H1 (cell line): ENCODE results near the gene HADHB. TPM values are rescaled to one million over a fixed set of nuclear protein-coding genes. Genes with fewer than 3 reads are reported as not detected.

Source experiments
- CTCF ChIA-PET: fragments of 300-600 bp; sonication (Branson Sonifier 250); formaldehyde crosslinking; loops from one replicate; lab custom pipeline; 2021; ENCODE audit not compliant: partially characterized antibody; lab: Charles Lee
- POLR2A ChIA-PET: fragments of 300-600 bp; sonication (Branson Sonifier 250); formaldehyde crosslinking; loops from one replicate; lab custom pipeline; 2021; ENCODE audit warnings: inconsistent platforms; ENCODE audit not compliant: partially characterized antibody; lab: Charles Lee
- DNase-seq, 2 experiments: peaks; one replicate each; pipeline versions ENCODE4 v3.0.0 to v3.0.0-alpha.2; 2010 to 2022; ENCODE audit warnings: low spot score in 2 of 2, low read depth in 1 of 2, mixed read lengths in 1 of 2
- FAIRE-seq: peaks from 2 replicates; lab custom pipeline; 2011; peaks lifted over from hg19 to GRCh38; lab: Jason Lieb, UNC
- H2AFZ ChIP-seq: 2 replicates; pipeline ENCODE4 v1.8.1; 2012; ENCODE audit warnings: low read length, inconsistent platforms
- H2AK5ac ChIP-seq: 2 replicates; pipeline ENCODE4 v1.6.1; 2013; ENCODE audit warnings: low read depth, low read length
- H2BK120ac ChIP-seq: replicated peaks from 2 replicates; pipeline ENCODE3; 2013; ENCODE audit warnings: low read depth, low read length, inconsistent platforms
- H2BK12ac ChIP-seq: 2 replicates; pipeline ENCODE4 v1.6.1; 2013; ENCODE audit warnings: low read depth, low read length
- H2BK15ac ChIP-seq: 2 replicates; pipeline ENCODE4 v1.6.1; 2013; ENCODE audit warnings: low read length
- H2BK20ac ChIP-seq: 2 replicates; pipeline ENCODE4 v1.6.1; 2013; ENCODE audit warnings: low read length
- H2BK5ac ChIP-seq: 2 replicates; pipeline ENCODE4 v1.6.1; 2013; ENCODE audit warnings: low read depth, low read length
- H3K14ac ChIP-seq: 2 replicates; pipeline ENCODE4 v1.6.1; 2013; ENCODE audit warnings: inconsistent platforms; ENCODE audit not compliant: insufficient read length
- H3K18ac ChIP-seq: 2 replicates; pipeline ENCODE4 v1.6.1; 2013; ENCODE audit warnings: low read length; ENCODE audit errors: extremely low read depth
- H3K23ac ChIP-seq: 2 replicates; pipeline ENCODE4 v1.6.1; 2013; ENCODE audit warnings: inconsistent platforms; ENCODE audit not compliant: insufficient read length
- H3K23me2 ChIP-seq: 2 replicates; pipeline ENCODE4 v1.6.1; 2013; ENCODE audit warnings: low read depth, low read length
- H3K27ac ChIP-seq: 2 replicates; pipeline ENCODE4 v1.6.1; 2011; ENCODE audit warnings: low read depth, low read length, inconsistent platforms
- H3K27me3 ChIP-seq, 4 experiments: replicated peaks in 1 of 4; 1 replicate in 1 of 4; 2 replicates in 3 of 4; pipeline versions ENCODE4 v1.6.1 to v1.8.1; 2011 to 2013; ENCODE audit warnings: low read length in 3 of 4, mild to moderate bottlenecking in 3 of 4, inconsistent platforms in 2 of 4, mixed read lengths in 2 of 4, moderate library complexity in 1 of 4; ENCODE audit not compliant: control insufficient read depth in 3 of 4, insufficient read depth in 3 of 4; ENCODE audit errors: extremely low read depth in 1 of 4
- H3K36me3 ChIP-seq, 4 experiments: 2 replicates each; pipeline versions ENCODE4 v1.6.1 to v1.8.1; 2011 to 2013; ENCODE audit warnings: mild to moderate bottlenecking in 4 of 4, low read length in 3 of 4, moderate library complexity in 2 of 4, control low read depth in 1 of 4, inconsistent platforms in 1 of 4; ENCODE audit not compliant: insufficient read depth in 4 of 4, control insufficient read depth in 2 of 4
- H3K4ac ChIP-seq: replicated peaks from 2 replicates; pipeline ENCODE3; 2013; ENCODE audit warnings: low read length, low read depth, mixed read lengths, inconsistent platforms; ENCODE audit not compliant: insufficient read length
- H3K4me1 ChIP-seq, 4 experiments: replicated peaks in 1 of 4; 1 replicate in 1 of 4; 2 replicates in 3 of 4; pipeline versions ENCODE4 v1.6.1 to v1.8.1; 2011 to 2013; ENCODE audit warnings: low read length in 3 of 4, inconsistent platforms in 2 of 4, mixed read lengths in 1 of 4; ENCODE audit not compliant: insufficient read depth in 4 of 4, control insufficient read depth in 3 of 4
- H3K4me2 ChIP-seq, 2 experiments: 2 replicates each; pipeline versions ENCODE4 v1.6.1 to v1.8.1; 2011 to 2013; ENCODE audit warnings: low read depth in 2 of 2, low read length in 2 of 2, control low read depth in 1 of 2, inconsistent platforms in 1 of 2, mild to moderate bottlenecking in 1 of 2; ENCODE audit not compliant: insufficient read depth in 1 of 2
- H3K4me3 ChIP-seq, 4 experiments: fragments of 200-600, 300-600 bp in 1 of 4; sonication (generic), shearing (Covaris generic), sonication (Bioruptor Twin) in 1 of 4; 2 replicates each; pipeline versions ENCODE4 v1.5.1 to v1.8.1; 2011 to 2016; ENCODE audit warnings: low read length in 4 of 4, low read depth in 3 of 4, control low read depth in 2 of 4, inconsistent platforms in 2 of 4, mild to moderate bottlenecking in 2 of 4, mixed read lengths in 1 of 4, moderate library complexity in 1 of 4; ENCODE audit not compliant: insufficient read depth in 2 of 4; ENCODE audit errors: extremely low read depth in 1 of 4
- H3K56ac ChIP-seq: replicated peaks from 2 replicates; pipeline ENCODE3; 2013; ENCODE audit warnings: low read depth, mild to moderate bottlenecking, mixed read lengths, low read length, inconsistent platforms; ENCODE audit not compliant: insufficient read length
- H3K79me1 ChIP-seq: 2 replicates; pipeline ENCODE4 v1.6.1; 2013; ENCODE audit warnings: low read depth, low read length, control low read depth
- H3K79me2 ChIP-seq, 2 experiments: 2 replicates each; pipeline versions ENCODE4 v1.6.1 to v1.8.1; 2012 to 2013; ENCODE audit warnings: low read length in 2 of 2, mild to moderate bottlenecking in 2 of 2, inconsistent platforms in 1 of 2; ENCODE audit not compliant: insufficient read depth in 2 of 2, control insufficient read depth in 1 of 2
- H3K9ac ChIP-seq, 4 experiments: replicated peaks in 1 of 4; 1 replicate in 1 of 4; 2 replicates in 3 of 4; pipeline versions ENCODE4 v1.6.1 to v1.8.1; 2011 to 2013; ENCODE audit warnings: low read depth in 3 of 4, low read length in 3 of 4, control low read depth in 2 of 4, mild to moderate bottlenecking in 2 of 4, moderate library complexity in 2 of 4, inconsistent platforms in 1 of 4; ENCODE audit errors: extremely low read depth in 1 of 4
- H3K9me3 ChIP-seq, 2 experiments: 2 replicates each; pipeline versions ENCODE4 v1.6.1 to v1.8.1; 2012 to 2013; ENCODE audit warnings: mild to moderate bottlenecking in 2 of 2, moderate library complexity in 2 of 2, control low read depth in 1 of 2, inconsistent platforms in 1 of 2, low read depth in 1 of 2, low read length in 1 of 2, mixed read lengths in 1 of 2; ENCODE audit not compliant: insufficient read depth in 2 of 2
- H4K20me1 ChIP-seq, 2 experiments: replicated peaks in 1 of 2; 2 replicates each; pipeline versions ENCODE3 to v1.8.1; 2011 to 2013; ENCODE audit warnings: inconsistent platforms in 2 of 2, low read length in 2 of 2, mild to moderate bottlenecking in 1 of 2; ENCODE audit not compliant: insufficient read depth in 2 of 2, control insufficient read depth in 1 of 2
- H4K5ac ChIP-seq: 2 replicates; pipeline ENCODE4 v1.6.1; 2013; ENCODE audit warnings: low read length, low read depth, mixed read lengths, inconsistent platforms; ENCODE audit not compliant: insufficient read length
- H4K8ac ChIP-seq: 2 replicates; pipeline ENCODE4 v1.8.0; 2013; ENCODE audit warnings: mild to moderate bottlenecking, moderate library complexity, low read length, inconsistent platforms; ENCODE audit not compliant: insufficient read depth; ENCODE audit errors: extremely low read depth
- H4K91ac ChIP-seq: replicated peaks from 2 replicates; pipeline ENCODE3; 2013; ENCODE audit warnings: low read length, mixed read lengths, inconsistent platforms; ENCODE audit not compliant: insufficient read length
- CEBPB ChIP-seq: IDR thresholded peaks from 2 replicates; pipeline ENCODE4 v1.6.1; 2012; ENCODE audit warnings: low read depth, low read length
- CHD1 ChIP-seq: IDR thresholded peaks from 2 replicates; pipeline ENCODE4 v1.6.1; 2012; ENCODE audit warnings: low read depth, low read length, improper control_type of control experiment
- FOSL1 ChIP-seq: IDR thresholded peaks from 2 replicates; pipeline ENCODE4 v1.6.1; 2011; ENCODE audit warnings: mild to moderate bottlenecking, low read depth, low read length, moderate library complexity; ENCODE audit not compliant: insufficient read depth
- HDAC6 ChIP-seq: IDR thresholded peaks from one replicate; pipeline ENCODE4 v1.7.1; 2012; ENCODE audit warnings: low read depth, mild to moderate bottlenecking, inconsistent platforms, low read length, moderate library complexity
- KDM1A ChIP-seq: fragments of 200-600, 300-600 bp; sonication (generic); IDR thresholded peaks from 2 replicates; pipeline ENCODE4 v1.7.1; 2016; ENCODE audit warnings: mild to moderate bottlenecking, low read length, borderline replicate concordance
- NRF1 ChIP-seq: IDR thresholded peaks from 2 replicates; pipeline ENCODE4 v1.6.1; 2011; ENCODE audit warnings: mild to moderate bottlenecking, low read depth, low read length, improper control_type of control experiment
- SAP30 ChIP-seq: fragments of 300-600 bp; sonication (generic); IDR thresholded peaks from 2 replicates; pipeline ENCODE4 v1.7.1; 2012; ENCODE audit warnings: low read length, moderate library complexity, mild to moderate bottlenecking, inconsistent platforms; ENCODE audit not compliant: insufficient read depth, insufficient replicate concordance
- SIX5 ChIP-seq: IDR thresholded peaks from 2 replicates; pipeline ENCODE4 v1.6.1; 2011; ENCODE audit warnings: mild to moderate bottlenecking, low read depth, low read length
- WGBS, 2 experiments: shearing (Covaris generic) in 1 of 2; methylation state at CpG; one replicate each; pipeline versions ENCODE4 v1.1.6 to v1.1.7; 2013 to 2015; ENCODE audit warnings: low lambda C conversion rate in 2 of 2, mixed read lengths in 2 of 2, inconsistent platforms in 1 of 2, low coverage in 1 of 2, missing lambda C conversion rate in 1 of 2; ENCODE audit not compliant: insufficient replicate concordance in 2 of 2, insufficient coverage in 1 of 2, insufficient read length in 1 of 2; ENCODE audit errors: extremely low coverage in 1 of 2, missing lambda C conversion rate in 1 of 2; 5-methylcytosine and 5-hydroxymethylcytosine counted together
- polyA plus RNA-seq, 7 experiments: library from polyadenylated mRNA; depleted of rRNA in 3 of 7; stranded (reverse) in 5 of 7; unstranded in 2 of 7; fragments of >200 nt in 5 of 7; fragments of 200-250 nt in 2 of 7; gene quantifications; 1 replicate in 5 of 7; 2 replicates in 1 of 7; 4 replicates in 1 of 7; pipeline versions ENCODE4 v1.2.1 to v1.2.3, GENCODE V29; 2011 to 2013; ENCODE audit warnings: missing spikeins in 2 of 7, mixed read lengths in 2 of 7
- total RNA-seq: library from RNA; stranded (reverse); fragmentation: NEBNext Ultra II Directional; extraction: Animal tissue kit (Norgen Biotek cat#: 25700); gene quantifications from 2 replicates; pipeline ENCODE4 v1.2.1, GENCODE V29; 2021

Gene HADHB
- total and polyA plus RNA-seq, 2 of the 8 experiments (the other 6 are each of a cell fraction or from before 2014, with no cell fraction given), result 47.7 to 52.3 TPM

DNA sequence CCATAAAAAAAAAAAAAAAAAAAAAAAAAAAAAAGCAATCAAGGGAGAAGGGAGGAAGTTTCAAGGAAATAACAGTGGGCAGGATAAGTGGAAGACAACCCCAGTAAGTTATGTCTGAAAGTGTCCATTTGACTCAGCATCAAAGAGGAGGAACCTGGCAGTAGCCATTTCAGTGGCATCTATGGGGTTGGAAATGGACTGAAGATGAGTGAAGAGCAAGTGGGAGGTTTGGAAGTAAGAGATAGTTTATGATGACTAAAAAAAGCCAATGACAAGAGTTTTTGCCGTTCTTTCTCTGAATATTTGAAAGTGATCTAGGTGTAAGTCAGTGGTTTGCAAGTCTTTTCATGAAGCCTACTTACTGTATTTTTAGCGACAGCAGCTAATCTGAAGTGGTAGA is 92.0 kb downstream of the HADHB start:
- H3K14ac ChIP-seq, result no peak overlapping the region
- peaks cover 0 to 2% (median 0%) of the 10 kb centered on the region in 4 experiments; a peak in 2 of 7 replicates for H3K4me1 ChIP-seq
- H3K9me3 ChIP-seq, result no peaks in the 10 kb centered on the region
- FAIRE-seq (no peak), DNase-seq (no peak)
- no peaks in the 10 kb centered on the region for H3K79me2 ChIP-seq
- no peak overlapping the region for H3K23ac ChIP-seq
- ChIA-PET POLR2A (interaction anchor here (1.7 kb wide), 1 partner anchor 9 kb away, joined by 6 read pairs; the partner anchor contains the start of gene SELENOI), CTCF (interaction anchor here (1.3 to 1.5 kb wide), 2 partner anchors 21 to 133 kb away, joined by 4 read pairs; no protein-coding TSS in a partner anchor)
- no peak overlapping the region for H2BK20ac ChIP-seq
- H2BK120ac ChIP-seq, result no peak overlapping the region
- TF ChIP-seq SIX5 (no peak), KDM1A (no peak), CHD1 (no peak), SAP30 (no peak), FOSL1 (no peak), NRF1 (no peak), CEBPB (no peak), HDAC6 (no peak)
- H3K4me3 ChIP-seq, result no peak overlapping the region
- no peak overlapping the region for H2BK5ac ChIP-seq
- H4K91ac ChIP-seq, result no peak overlapping the region
- H3K4ac ChIP-seq, result no peak overlapping the region
- no peak overlapping the region for H4K5ac ChIP-seq
- no peak overlapping the region for H3K18ac ChIP-seq
- H3K27ac ChIP-seq, result no peak overlapping the region
- no peak overlapping the region for H2AK5ac ChIP-seq
- no peak overlapping the region for H2BK15ac ChIP-seq
- no peak overlapping the region for H3K9ac ChIP-seq
- H3K27me3 ChIP-seq, result no peaks in the 10 kb centered on the region
- H3K56ac ChIP-seq, result no peak overlapping the region
- H3K79me1 ChIP-seq, result no peaks in the 10 kb centered on the region
- peaks cover 2% of the 10 kb centered on the region; the same call in 1 of the 2 replicates for H3K23me2 ChIP-seq
- no peak overlapping the region for H3K4me2 ChIP-seq
- no peaks in the 10 kb centered on the region for H4K20me1 ChIP-seq
- no peak overlapping the region for H2AFZ ChIP-seq
- no peak overlapping the region for H4K8ac ChIP-seq
- H3K36me3 ChIP-seq, result no peaks in the 10 kb centered on the region
- WGBS, 2 experiments, result 93% methylated on average over 2 of the region's 2 CpGs; no CpG with 5 or more reads in 1 of the 2 experiments
- no peak overlapping the region for H2BK12ac ChIP-seq
